CD4-positive, alpha-beta T cell treated with Interferon alpha-2 for 1 hour (primary cell): Measurements from ENCODE around the gene CAB39.

Experiments used
- DNase-seq, 2 donors: peaks; one replicate each; pipeline ENCODE4 v3.0.0-alpha.2; 2020 to 2022

The CAB39 gene

DNA sequence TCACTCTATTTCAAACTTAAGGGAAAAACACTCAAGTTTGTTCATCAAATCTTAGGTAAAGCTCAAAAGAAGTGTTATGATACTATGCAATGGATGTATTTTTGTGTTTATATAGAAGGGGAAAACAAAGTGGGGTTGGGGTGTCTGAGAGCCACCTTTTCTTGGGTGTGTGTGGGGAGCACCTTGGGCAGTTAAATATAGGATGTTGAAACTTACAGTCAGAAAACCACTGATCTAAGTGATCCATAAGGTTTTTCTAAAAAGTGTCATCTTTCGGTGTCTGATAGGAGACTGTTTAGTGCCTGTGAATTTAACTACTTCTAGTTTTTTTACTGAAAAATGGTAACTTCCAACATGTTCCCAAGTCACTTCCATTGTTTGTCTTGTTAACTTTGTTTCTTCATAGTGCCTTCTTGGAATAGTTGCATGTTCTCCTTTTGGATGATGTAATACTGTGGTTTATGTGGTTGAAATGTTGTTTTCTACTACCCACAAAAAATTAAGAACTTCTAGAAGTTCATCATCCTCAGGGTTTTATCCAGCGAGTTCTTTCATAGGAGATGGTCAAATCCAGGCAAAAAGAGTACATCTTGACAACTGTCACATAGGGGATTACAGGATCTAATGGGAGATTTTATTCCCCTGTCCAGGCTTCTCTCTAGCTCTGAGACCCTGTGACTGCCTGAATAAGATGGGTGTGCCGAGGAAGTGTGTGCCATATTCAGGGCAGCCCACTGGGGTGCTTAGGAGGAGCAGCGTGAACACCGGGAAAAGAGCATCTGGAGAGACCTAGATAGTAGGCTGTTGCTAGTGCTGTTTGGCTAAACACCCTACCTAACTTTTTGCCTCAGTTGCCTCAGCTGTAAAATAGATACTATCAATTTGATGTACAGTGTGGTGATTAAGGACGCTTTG lies 46.2 kb downstream of the CAB39 start:
- no peak for DNase-seq

- DNase-seq: no peak
Measured at GRCh38 chr2:230759481-230760167, 47.0 kb downstream of the CAB39 start.

GRCh38 chr2:230761704-230762103 lies 49.1 kb downstream of the CAB39 start:
- DNase-seq: no peak

DNA sequence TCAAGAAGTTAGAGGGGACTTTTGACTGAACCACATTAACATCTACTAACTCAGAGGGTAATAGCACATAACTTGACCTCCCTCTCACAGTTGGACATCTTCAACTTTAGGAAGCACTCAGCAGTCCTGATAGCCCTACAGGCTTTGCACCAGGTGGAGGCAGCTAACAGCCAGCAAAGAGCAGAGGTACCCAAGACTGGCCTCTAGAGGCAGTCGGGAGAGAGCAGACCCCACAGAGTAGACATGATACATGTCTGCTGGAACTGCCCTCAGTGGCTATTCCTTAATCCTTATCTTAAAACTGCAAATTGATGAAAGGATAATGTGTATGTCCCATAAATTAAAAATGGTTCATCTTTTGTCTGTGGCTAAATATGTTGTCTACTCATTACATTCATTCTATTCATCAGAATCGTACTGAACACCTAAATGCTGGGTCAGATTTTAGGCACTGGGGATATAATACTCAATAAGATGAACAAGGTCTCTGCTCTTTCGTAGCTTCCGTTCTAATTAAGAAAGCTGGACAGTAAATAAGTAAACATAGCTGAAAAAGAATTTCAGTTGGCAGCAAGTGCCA lies 49.8 kb downstream of the CAB39 start:
- DNase-seq: peak; percentile 18 to 41

DNA sequence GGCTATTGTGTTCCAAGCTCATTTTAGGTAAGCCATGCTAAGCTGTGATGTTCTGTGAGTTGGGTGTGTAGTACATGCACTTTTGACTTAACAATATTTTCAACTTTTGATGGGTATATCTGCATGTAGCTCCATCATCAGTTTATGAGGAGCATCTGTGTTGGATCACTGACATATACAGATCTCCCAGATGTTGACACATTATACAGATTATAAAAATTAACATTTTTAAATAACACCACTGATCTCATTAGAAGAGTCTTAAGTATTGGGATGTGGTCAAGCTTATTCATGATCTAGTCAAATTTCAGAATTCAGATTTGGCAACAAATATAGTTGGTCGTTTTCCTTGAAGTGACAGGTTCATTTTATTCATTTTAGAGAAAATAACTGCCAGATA lies 51.7 kb downstream of the CAB39 start:
- no peak for DNase-seq

- no peak for DNase-seq
Measured at GRCh38 chr2:230765611-230766300, 53.1 kb downstream of the CAB39 start.

DNA sequence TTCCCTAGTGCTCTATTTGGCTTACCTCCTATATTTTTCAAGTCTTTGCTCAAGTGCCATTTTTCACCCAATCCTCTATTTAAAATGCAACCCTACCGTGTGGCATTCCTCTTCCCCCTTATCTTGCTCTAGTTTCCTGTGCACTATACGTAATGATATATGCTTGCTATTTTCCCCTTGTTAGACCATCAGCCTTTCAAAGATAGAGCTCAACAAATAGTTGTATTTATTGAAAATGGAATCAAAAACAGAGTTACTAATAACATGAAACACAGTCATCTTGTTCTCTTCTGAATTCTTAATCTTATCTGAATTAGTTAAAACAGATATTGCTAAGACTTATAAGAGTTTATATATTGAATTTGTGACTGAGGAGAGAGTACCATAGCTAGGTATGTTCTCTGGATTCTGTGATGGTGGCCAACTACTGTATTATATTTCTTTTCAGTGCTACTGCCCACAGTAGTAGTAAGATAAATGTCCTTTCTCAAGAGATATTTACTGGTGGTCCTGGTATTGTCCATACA lies 55.3 kb downstream of the CAB39 start:
- no peak for DNase-seq

- no peak for DNase-seq
Measured at GRCh38 chr2:230770804-230771203, 58.2 kb downstream of the CAB39 start.

DNA sequence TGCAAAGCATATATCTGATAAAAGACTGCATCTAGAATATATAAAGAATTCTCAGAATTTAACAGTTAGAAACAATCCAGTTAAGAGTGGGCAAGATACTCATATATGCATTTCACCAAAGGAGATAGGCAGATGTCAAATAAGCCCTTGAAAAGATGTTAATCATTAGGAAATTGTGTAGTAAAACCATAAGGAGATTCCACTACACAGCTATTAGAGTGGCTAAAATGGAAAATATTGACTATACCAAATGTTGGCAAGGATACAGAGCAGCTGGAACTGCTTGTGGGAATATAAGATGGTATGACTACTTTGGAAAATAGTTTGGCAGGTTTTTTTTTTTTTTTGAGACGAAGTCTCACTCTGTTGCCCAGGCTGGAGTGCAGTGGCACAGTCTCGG lies 59.5 kb downstream of the CAB39 start:
- no peak for DNase-seq

GRCh38 chr2:230773039-230773773 lies 60.6 kb downstream of the CAB39 start:
- peak in 1 of 2 donors; percentile 45 for DNase-seq

DNA sequence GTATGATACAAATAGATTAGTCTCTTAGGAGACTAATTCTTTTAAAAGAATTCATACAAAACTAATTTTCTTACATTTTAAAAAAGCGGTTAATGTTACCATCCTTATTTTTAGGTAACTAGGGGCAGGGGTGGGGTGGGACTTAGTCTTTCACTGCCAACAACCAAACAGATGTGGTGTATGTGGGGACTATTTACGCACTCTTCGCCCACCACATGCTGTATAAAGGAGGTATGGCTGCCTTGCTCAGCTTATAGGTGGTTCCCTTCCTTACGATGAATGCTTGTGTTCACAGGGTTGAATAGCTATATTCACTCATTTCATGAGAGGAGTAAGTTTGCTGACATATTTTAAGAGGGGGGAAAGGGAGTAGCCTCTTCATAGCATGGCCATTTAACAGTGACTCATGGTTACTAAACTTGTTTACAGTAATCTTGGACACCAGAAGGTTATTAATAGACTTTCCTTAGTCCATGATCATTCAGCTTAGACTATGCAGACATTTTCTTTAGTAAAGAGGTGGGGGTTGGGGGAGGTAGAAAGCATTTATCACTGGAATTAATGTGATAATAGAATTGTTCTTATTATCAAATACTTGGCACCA lies 61.8 kb downstream of the CAB39 start:
- DNase-seq: no peak

- no peak for DNase-seq
Measured at GRCh38 chr2:230775737-230776136, 63.1 kb downstream of the CAB39 start.

DNA sequence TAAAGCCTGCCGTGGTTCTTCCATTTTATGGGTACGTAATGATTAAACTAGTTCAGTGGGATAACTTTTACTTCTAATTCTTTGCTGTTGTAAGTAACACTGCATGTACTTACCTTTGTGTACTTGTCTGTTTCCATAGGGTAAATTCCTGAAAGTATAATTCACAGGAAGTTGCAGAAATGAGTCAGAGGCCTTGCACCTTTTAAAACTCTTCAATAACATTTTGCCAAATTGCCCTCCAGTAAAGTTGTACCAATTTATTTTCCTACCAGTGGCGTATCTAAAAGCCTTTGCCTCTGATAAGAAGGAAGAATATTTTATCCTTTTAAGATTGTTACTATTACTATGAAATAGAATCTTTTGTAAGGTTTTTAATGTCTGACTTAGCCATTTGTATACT lies 65.1 kb downstream of the CAB39 start:
- DNase-seq: no peak

GRCh38 chr2:230778350-230779063 lies 65.9 kb downstream of the CAB39 start:
- DNase-seq: no peak

GRCh38 chr2:230779126-230779525 lies 66.5 kb downstream of the CAB39 start:
- DNase-seq: peak; percentile 37 to 73

DNA sequence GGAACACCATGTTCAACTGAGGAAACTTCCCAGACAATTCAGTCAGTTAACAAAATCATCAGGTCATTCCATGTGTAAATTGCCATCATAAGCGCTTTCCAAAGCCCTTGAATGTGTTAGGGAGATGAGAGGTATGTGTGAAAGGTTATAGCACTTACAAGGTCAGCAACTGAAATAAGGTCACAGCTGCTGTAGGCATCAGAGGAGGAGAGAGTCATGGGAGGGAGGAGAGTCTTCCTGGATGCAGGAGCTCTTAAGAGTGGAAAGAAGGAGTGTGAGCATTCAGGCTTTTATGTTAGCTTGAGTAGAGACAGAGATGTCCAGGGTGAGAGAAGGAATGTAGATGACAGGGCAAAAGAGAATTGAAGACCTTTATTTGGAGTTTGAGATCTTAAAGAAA lies 67.0 kb downstream of the CAB39 start:
- DNase-seq: no peak

GRCh38 chr2:230781130-230781797 lies 68.6 kb downstream of the CAB39 start:
- DNase-seq: peak; percentile 20 to 68

DNA sequence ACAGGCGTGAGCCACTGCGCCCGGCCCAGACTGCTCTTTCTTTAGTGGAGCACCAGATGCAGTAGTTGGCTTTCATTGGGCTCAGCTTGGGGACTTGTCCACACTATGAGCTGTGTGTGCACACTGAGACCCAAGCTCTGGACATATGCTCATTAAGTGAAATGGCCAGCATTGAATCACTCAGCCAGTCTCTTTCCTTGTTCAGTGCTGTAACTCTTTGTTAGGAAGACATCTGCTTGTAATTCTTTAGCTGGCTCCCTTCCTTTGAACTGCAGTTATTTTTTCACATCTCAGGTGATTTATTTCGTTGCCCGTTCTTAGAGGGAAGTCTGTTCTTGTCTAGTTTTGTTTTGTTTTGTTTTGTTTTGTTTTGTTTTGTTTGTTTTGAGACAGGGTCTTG lies 70.5 kb downstream of the CAB39 start:
- DNase-seq: no peak

DNA sequence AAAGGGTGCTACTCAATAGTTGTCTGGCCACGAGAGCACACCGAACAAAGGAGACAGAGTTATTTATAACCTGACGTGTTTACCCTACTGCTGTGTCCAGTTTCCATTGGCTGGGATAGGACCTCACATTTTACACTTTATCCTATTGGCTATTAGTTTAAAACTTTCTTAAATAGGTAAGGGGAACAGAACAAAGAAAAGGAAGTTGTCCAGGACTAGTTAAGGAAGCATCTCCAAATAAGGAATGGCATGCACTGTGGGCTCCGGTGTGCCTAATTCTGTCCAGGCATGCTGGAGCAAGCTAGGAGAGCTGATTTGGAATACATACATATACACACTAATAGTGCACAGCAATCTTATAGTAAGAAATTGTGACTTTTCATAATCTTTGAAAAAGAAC lies 72.2 kb downstream of the CAB39 start:
- no peak for DNase-seq

GRCh38 chr2:230785346-230785745 lies 72.7 kb downstream of the CAB39 start:
- DNase-seq: no peak

GRCh38 chr2:230787101-230787500 lies 74.5 kb downstream of the CAB39 start:
- no peak for DNase-seq
